Thyroid gland (tissue), 4 donors: ENCODE measurements around the gene ARID3C. TPM values are rescaled to one million over a fixed set of nuclear protein-coding genes. Genes with fewer than 3 reads are reported as not detected.
A peak's percentile ranks its signal among the peaks of the same experiment; 100 is the strongest.

ENCODE experiments used
- DNase-seq, 2 donors: peaks; one replicate each; pipeline ENCODE4 v3.0.0-alpha.2; 2019
- H3K27ac ChIP-seq, 3 donors: fragments of 200-600 bp; sonication (generic); 1 replicate in 2 of 3; 2 replicates in 1 of 3; pipeline ENCODE4 v1.5.1; 2016 to 2019; ENCODE audit warnings: mild to moderate bottlenecking in 1 of 3, moderate library complexity in 1 of 3
- H3K27me3 ChIP-seq: fragments of 200-600 bp; sonication (generic); one replicate; pipeline ENCODE4 v1.5.1; 2019
- H3K36me3 ChIP-seq, 2 donors: fragments of 200-600 bp; sonication (generic); one replicate each; pipeline ENCODE4 v1.5.1; 2016 to 2019
- H3K4me1 ChIP-seq, 2 donors: fragments of 200-600 bp; sonication (generic); one replicate each; pipeline ENCODE4 v1.5.1; 2017 to 2019
- H3K4me3 ChIP-seq, 3 donors: fragments of 200-600 bp; sonication (generic); replicated peaks in 1 of 3; 1 replicate in 2 of 3; 2 replicates in 1 of 3; pipeline ENCODE4 v1.5.1; 2016; ENCODE audit warnings: mild to moderate bottlenecking in 1 of 3
- H3K9me3 ChIP-seq: fragments of 200-600 bp; sonication (generic); one replicate; pipeline ENCODE4 v1.5.1; 2017
- CTCF ChIP-seq, 6 experiments: fragments of 200-600 bp in 3 of 6; fragments of 450-650 bp in 3 of 6; sonication (generic) in 3 of 6; IDR thresholded peaks; one replicate each; pipeline ENCODE4 v1.5.1; 2016 to 2019; ENCODE audit warnings: antibody characterized with exemption in 6 of 6, mild to moderate bottlenecking in 2 of 6, inconsistent platforms in 1 of 6, moderate library complexity in 1 of 6
- POLR2A ChIP-seq, 2 donors: fragments of 450-650 bp; IDR thresholded peaks; one replicate each; pipeline ENCODE4 v1.6.1; 2017; ENCODE audit warnings: antibody characterized with exemption in 2 of 2, mild to moderate bottlenecking in 2 of 2, moderate library complexity in 1 of 2
- WGBS, 2 donors: methylation state at CpG; one replicate each; pipeline ENCODE4 v1.1.5; 2017; 5-methylcytosine and 5-hydroxymethylcytosine counted together
- intact Hi-C: fragments of 100-400 bp; cut with DNase I; formaldehyde crosslinking; loops from one replicate; pipeline ENCODE4 v1.15.1; 2023
- total RNA-seq, 4 donors: library from RNA; depleted of rRNA; stranded (reverse); fragments of >200 nt; gene quantifications; one replicate each; pipeline ENCODE4 v1.2.3, GENCODE V29; 2016

ARID3C gene
- total RNA-seq, 4 donors from 2014 or later = not detected

GRCh38 chr9:34651876-34652601 is 23.2 kb upstream of the ARID3C start, which contains the start of gene IL11RA:
IL11RA (plus strand) TSS chr9:34652185; CDS start chr9:34655218, 3,033 bp downstream.
- peak within 1 kb of the TSS; percentile 84 to 88 (median 84) for H3K27ac ChIP-seq
- no peaks in the 10 kb centered on the region for H3K9me3 ChIP-seq
- 0 to 3% methylated on average over 14 to 22 of the region's 24 CpGs for WGBS, 2 donors
- H3K4me1 ChIP-seq = peaks cover 56 to 63% of the 10 kb centered on the region in 2 donors
- H3K36me3 ChIP-seq = peaks cover 7 to 14% of the 10 kb centered on the region in 2 donors
- TF ChIP-seq CTCF (IDR thresholded peaks at IDR 0.05) (no peak), POLR2A (IDR thresholded peaks at IDR 0.05) (peak in 1 of 2 donors; percentile 65)
- peak within 1 kb of the TSS in 1 of 3 donors; percentile 29 for H3K4me3 ChIP-seq
- no peaks in the 10 kb centered on the region for H3K27me3 ChIP-seq
- DNase-seq = peak; percentile 90 to 91
- intact Hi-C loops = no loop called here

DNA sequence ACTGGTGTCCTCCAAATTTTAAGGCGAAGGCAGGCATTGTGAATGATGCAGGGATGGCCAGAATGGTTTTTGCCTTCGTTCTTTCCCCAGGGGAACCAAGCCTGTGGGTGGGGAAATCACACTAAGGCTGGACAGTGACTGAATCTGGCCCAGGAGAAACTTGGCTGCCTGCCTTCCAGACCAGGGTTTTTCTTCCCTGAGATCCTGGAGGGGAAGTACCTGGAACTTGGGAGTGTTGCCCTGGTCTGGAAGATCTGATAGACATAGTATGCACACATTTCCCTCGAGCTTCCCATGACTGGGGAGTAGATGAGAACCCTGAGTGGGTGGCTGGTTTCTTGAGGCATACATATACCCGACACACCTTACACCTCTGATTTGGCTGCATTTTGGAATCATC is 22.5 kb upstream of the ARID3C start:
- intact Hi-C loops = no loop called here
- TF ChIP-seq POLR2A (IDR thresholded peaks at IDR 0.05) = no peak
- no peak for TF ChIP-seq CTCF (IDR thresholded peaks at IDR 0.05)
- H3K4me3 ChIP-seq = peak overlapping the region in 1 of 3 donors; percentile 29
- DNase-seq = peak; percentile 58 to 63
- WGBS, 2 donors = 41 to 47% methylated on average over 4 of the region's 4 CpGs
- peaks cover 7 to 14% of the 10 kb centered on the region in 2 donors for H3K36me3 ChIP-seq
- H3K27me3 ChIP-seq = no peaks in the 10 kb centered on the region
- H3K9me3 ChIP-seq = no peaks in the 10 kb centered on the region
- peaks cover 57 to 63% of the 10 kb centered on the region in 2 donors for H3K4me1 ChIP-seq
- H3K27ac ChIP-seq = peak overlapping the region; percentile 84 to 88 (median 84)

- TF ChIP-seq CTCF (IDR thresholded peaks at IDR 0.05) (no peak), POLR2A (IDR thresholded peaks at IDR 0.05) (no peak)
- peaks cover 61 to 66% of the 10 kb centered on the region in 2 donors for H3K4me1 ChIP-seq
- peaks cover 7 to 14% of the 10 kb centered on the region in 2 donors for H3K36me3 ChIP-seq
- H3K4me3 ChIP-seq = no peak overlapping the region
- DNase-seq = peak; percentile 48 to 52
- no peaks in the 10 kb centered on the region for H3K9me3 ChIP-seq
- WGBS, 2 donors = 40 to 47% methylated on average over 5 of the region's 5 CpGs
- intact Hi-C loops = no loop called here
- H3K27me3 ChIP-seq = no peaks in the 10 kb centered on the region
- H3K27ac ChIP-seq = peak overlapping the region in 2 of 3 donors; percentile 84 to 88
Measured at GRCh38 chr9:34650816-34651215, 21.9 kb upstream of the ARID3C start.

- Histone ChIP-seq H3K4me1 (peaks cover 43 to 51% of the 10 kb centered on the region in 2 donors), H3K4me3 (no peak overlapping the region), H3K9me3 (no peaks in the 10 kb centered on the region), H3K36me3 (peaks cover 7 to 14% of the 10 kb centered on the region in 2 donors), H3K27ac (no peak overlapping the region), H3K27me3 (no peaks in the 10 kb centered on the region)
- intact Hi-C loops = no loop called here
- TF ChIP-seq CTCF (IDR thresholded peaks at IDR 0.05) = no peak
- no peak for TF ChIP-seq POLR2A (IDR thresholded peaks at IDR 0.05)
- no peak for DNase-seq
- WGBS, 2 donors = 95% methylated on average over 7 to 8 of the region's 8 CpGs
Measured at GRCh38 chr9:34648673-34649072, 19.8 kb upstream of the ARID3C start.

DNA sequence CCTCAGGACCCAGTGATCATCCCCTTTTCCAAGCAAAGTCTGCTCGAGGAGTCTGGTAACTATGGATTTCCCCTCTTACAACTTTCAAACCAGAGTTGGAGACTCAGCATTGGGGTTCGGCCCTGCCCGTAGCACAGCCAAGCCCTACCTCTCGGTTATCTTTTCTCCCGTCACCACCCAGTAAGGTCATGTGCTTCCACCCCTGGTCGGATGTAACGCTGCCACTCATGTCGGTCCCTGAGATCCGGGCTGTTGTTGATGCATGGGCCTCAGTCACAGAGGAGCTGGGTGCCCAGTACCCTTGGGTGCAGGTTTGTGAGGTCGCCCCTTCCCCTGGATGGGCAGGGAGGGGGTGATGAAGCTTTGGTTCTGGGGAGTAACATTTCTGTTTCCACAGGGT is 18.8 kb upstream of the ARID3C start:
- Histone ChIP-seq H3K27me3 (no peaks in the 10 kb centered on the region), H3K27ac (peak overlapping the region in 1 of 3 donors; percentile 80), H3K36me3 (peaks cover 7 to 14% of the 10 kb centered on the region in 2 donors), H3K4me3 (peak overlapping the region in 1 of 3 donors; percentile 66), H3K9me3 (no peaks in the 10 kb centered on the region), H3K4me1 (peaks cover 32 to 41% of the 10 kb centered on the region in 2 donors)
- intact Hi-C loops = no loop called here
- 61 to 72% methylated on average over 9 to 10 of the region's 10 CpGs for WGBS, 2 donors
- DNase-seq = no peak
- TF ChIP-seq CTCF (IDR thresholded peaks at IDR 0.05) = no peak
- TF ChIP-seq POLR2A (IDR thresholded peaks at IDR 0.05) = no peak
